Measurements from ENCODE around the gene PHF12. TPM values are rescaled to one million over a fixed set of nuclear protein-coding genes. Genes with fewer than 3 reads are reported as not detected.
A peak's percentile ranks its signal among the peaks of the same experiment; 100 is the strongest.

Gene PHF12
- total RNA-seq, 1 experiment from 2014 or later: 35.7 TPM

GRCh38 chr17:28887871-28888471 is 63.3 kb downstream of the PHF12 start:
- intact Hi-C loops (cut with micrococcal nuclease): no loop called here
- H3K9me3 ChIP-seq (ENCODE audit: control insufficient read depth in 1 of 2, insufficient read depth in 1 of 2, low read depth in 1 of 2, low read length in 2 of 2): no peaks in the 10 kb centered on the region
- POLR2A ChIA-PET: no interaction called here
- no peaks in the 10 kb centered on the region for H3K27me3 ChIP-seq (ENCODE audit: insufficient read depth, low read length)
- no peak overlapping the region for H3K4me3 ChIP-seq (replicated peaks in 1 of 2; ENCODE audit: low read depth in 1 of 2, low read length in 2 of 2)
- H3K4me2 ChIP-seq (ENCODE audit: low read length): no peak overlapping the region
- H4K20me1 ChIP-seq (ENCODE audit: insufficient read depth): no peaks in the 10 kb centered on the region
- no TSS peak for BruUV-seq (replicated peaks)
- TF ChIP-seq TCF7L2 (IDR thresholded peaks at IDR 0.05; ENCODE audit: borderline replicate concordance, extremely low read depth, insufficient read depth, insufficient read length) (no peak), POLR2A (IDR thresholded peaks at IDR 0.05; ENCODE audit: borderline replicate concordance, extremely low read depth, insufficient read depth, insufficient read length) (no peak), EGR1 (IDR thresholded peaks at IDR 0.05; ENCODE audit: low read depth) (no peak), SP1 (IDR thresholded peaks at IDR 0.05; ENCODE audit: low read depth) (no peak), FOSL1 (IDR thresholded peaks at IDR 0.05; ENCODE audit: low read depth) (no peak), MAX (IDR thresholded peaks at IDR 0.05) (no peak), SIN3A (IDR thresholded peaks at IDR 0.05; ENCODE audit: low read depth) (no peak), YY1 (IDR thresholded peaks at IDR 0.05; ENCODE audit: extremely low read depth, insufficient replicate concordance, low read depth, low read length) (no peak), ELF1 (IDR thresholded peaks at IDR 0.05; ENCODE audit: borderline replicate concordance, low read depth) (no peak), ZNF274 (IDR thresholded peaks at IDR 0.05; ENCODE audit: low read depth, low read length) (no peak), CTCF (IDR thresholded peaks at IDR 0.05 in 2 of 3, conservative IDR thresholded peaks at IDR 0.05 in 1 of 3; ENCODE audit: borderline replicate concordance in 1 of 3, insufficient read depth in 1 of 3, low read depth in 2 of 3, low read length in 2 of 3) (no peak), CEBPB (IDR thresholded peaks at IDR 0.05; ENCODE audit: low read depth) (no peak), EZH2phosphoT487 (IDR thresholded peaks at IDR 0.05; ENCODE audit: borderline replicate concordance) (no peak), ZFX (IDR thresholded peaks at IDR 0.05) (no peak), RAD21 (IDR thresholded peaks at IDR 0.05; ENCODE audit: low read depth) (no peak)
- TF ChIP-seq, protein P1, sequence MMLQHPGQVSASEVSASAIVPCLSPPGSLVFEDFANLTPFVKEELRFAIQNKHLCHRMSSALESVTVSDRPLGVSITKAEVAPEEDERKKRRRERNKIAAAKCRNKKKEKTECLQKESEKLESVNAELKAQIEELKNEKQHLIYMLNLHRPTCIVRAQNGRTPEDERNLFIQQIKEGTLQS (IDR thresholded peaks at IDR 0.05): no peak
- TF ChIP-seq, protein P2, sequence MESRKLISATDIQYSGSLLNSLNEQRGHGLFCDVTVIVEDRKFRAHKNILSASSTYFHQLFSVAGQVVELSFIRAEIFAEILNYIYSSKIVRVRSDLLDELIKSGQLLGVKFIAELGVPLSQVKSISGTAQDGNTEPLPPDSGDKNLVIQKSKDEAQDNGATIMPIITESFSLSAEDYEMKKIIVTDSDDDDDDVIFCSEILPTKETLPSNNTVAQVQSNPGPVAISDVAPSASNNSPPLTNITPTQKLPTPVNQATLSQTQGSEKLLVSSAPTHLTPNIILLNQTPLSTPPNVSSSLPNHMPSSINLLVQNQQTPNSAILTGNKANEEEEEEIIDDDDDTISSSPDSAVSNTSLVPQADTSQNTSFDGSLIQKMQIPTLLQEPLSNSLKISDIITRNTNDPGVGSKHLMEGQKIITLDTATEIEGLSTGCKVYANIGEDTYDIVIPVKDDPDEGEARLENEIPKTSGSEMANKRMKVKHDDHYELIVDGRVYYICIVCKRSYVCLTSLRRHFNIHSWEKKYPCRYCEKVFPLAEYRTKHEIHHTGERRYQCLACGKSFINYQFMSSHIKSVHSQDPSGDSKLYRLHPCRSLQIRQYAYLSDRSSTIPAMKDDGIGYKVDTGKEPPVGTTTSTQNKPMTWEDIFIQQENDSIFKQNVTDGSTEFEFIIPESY (IDR thresholded peaks at IDR 0.05; ENCODE audit: extremely low read depth, insufficient replicate concordance, low read length): no peak
- TF ChIP-seq, protein P3, sequence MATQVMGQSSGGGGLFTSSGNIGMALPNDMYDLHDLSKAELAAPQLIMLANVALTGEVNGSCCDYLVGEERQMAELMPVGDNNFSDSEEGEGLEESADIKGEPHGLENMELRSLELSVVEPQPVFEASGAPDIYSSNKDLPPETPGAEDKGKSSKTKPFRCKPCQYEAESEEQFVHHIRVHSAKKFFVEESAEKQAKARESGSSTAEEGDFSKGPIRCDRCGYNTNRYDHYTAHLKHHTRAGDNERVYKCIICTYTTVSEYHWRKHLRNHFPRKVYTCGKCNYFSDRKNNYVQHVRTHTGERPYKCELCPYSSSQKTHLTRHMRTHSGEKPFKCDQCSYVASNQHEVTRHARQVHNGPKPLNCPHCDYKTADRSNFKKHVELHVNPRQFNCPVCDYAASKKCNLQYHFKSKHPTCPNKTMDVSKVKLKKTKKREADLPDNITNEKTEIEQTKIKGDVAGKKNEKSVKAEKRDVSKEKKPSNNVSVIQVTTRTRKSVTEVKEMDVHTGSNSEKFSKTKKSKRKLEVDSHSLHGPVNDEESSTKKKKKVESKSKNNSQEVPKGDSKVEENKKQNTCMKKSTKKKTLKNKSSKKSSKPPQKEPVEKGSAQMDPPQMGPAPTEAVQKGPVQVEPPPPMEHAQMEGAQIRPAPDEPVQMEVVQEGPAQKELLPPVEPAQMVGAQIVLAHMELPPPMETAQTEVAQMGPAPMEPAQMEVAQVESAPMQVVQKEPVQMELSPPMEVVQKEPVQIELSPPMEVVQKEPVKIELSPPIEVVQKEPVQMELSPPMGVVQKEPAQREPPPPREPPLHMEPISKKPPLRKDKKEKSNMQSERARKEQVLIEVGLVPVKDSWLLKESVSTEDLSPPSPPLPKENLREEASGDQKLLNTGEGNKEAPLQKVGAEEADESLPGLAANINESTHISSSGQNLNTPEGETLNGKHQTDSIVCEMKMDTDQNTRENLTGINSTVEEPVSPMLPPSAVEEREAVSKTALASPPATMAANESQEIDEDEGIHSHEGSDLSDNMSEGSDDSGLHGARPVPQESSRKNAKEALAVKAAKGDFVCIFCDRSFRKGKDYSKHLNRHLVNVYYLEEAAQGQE (IDR thresholded peaks at IDR 0.05; ENCODE audit: low read depth): no peak
- no peak overlapping the region for H3K27ac ChIP-seq (ENCODE audit: low read depth, low read length)
- RAD21 ChIA-PET (ENCODE audit: low non-redundant PET in 1 of 2, low total read pairs in 2 of 2, uncharacterized antibody in 2 of 2, unreplicated experiment in 2 of 2): no interaction called here
- H3K79me2 ChIP-seq (ENCODE audit: insufficient read depth, low read length): no peaks in the 10 kb centered on the region
- ATAC-seq (0 out of 2 replicates have a peak, but pooled peaks have one; percentile 24), DNase-seq (ENCODE audit: low read depth, low spot score) (no peak)
- no peaks in the 10 kb centered on the region for H3K9me2 ChIP-seq (ENCODE audit: insufficient read depth)
- no peaks in the 10 kb centered on the region; a peak in 1 of 4 replicates for H3K36me3 ChIP-seq (ENCODE audit: control insufficient read depth in 1 of 2, insufficient read depth in 2 of 2, low read length in 2 of 2)
- H3K9ac ChIP-seq (ENCODE audit: low read length): no peak overlapping the region
- H2AFZ ChIP-seq (ENCODE audit: low read depth, low read length, poor library complexity, severe bottlenecking): no peak overlapping the region
- peaks cover 0 to 2% of the 10 kb centered on the region in 2 experiments; a peak in 2 of 4 replicates for H3K4me1 ChIP-seq (ENCODE audit: control insufficient read depth in 1 of 2, insufficient read depth in 2 of 2, low read length in 2 of 2)
- CTCF ChIA-PET: no interaction called here
